ENCODE measurements around the gene FZD4. TPM values are rescaled to one million over a fixed set of nuclear protein-coding genes. Genes with fewer than 3 reads are reported as not detected.

FZD4 gene
- total RNA-seq, 1 donor from 2014 or later = 6.6 TPM

DNA sequence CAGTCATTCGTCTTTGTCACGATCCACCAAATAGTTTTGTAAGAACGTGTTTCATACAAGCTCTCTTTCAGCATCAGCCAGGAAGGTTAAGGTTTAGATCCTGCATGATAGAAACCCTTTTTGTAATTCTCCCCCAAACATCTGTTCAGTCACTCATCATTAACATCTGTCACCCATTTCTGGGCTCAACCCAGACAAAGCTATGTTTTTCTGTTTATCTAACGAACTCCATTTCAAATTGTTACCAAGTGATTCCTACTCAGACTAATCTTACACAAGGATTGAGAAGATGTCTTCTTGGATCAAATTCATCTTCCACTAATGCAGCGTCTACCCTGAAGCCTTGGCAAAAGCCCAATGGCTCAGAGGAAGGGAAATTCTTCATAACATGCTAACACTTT, 58.8 kb downstream of the FZD4 start:
- TF ChIP-seq, protein P1, sequence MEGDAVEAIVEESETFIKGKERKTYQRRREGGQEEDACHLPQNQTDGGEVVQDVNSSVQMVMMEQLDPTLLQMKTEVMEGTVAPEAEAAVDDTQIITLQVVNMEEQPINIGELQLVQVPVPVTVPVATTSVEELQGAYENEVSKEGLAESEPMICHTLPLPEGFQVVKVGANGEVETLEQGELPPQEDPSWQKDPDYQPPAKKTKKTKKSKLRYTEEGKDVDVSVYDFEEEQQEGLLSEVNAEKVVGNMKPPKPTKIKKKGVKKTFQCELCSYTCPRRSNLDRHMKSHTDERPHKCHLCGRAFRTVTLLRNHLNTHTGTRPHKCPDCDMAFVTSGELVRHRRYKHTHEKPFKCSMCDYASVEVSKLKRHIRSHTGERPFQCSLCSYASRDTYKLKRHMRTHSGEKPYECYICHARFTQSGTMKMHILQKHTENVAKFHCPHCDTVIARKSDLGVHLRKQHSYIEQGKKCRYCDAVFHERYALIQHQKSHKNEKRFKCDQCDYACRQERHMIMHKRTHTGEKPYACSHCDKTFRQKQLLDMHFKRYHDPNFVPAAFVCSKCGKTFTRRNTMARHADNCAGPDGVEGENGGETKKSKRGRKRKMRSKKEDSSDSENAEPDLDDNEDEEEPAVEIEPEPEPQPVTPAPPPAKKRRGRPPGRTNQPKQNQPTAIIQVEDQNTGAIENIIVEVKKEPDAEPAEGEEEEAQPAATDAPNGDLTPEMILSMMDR (IDR thresholded peaks at IDR 0.05) = no peak
- Mint-ChIP-seq H3K4me3 (ENCODE audit: unreplicated experiment) (peak overlapping the region; percentile 9), H3K4me1 (ENCODE audit: low read depth) (peaks cover 21% of the 10 kb centered on the region), H3K27me3 (ENCODE audit: low read depth) (no peaks in the 10 kb centered on the region), H3K27ac (ENCODE audit: unreplicated experiment) (peak overlapping the region; percentile 65), H3K36me3 (ENCODE audit: low read depth) (peaks cover 2% of the 10 kb centered on the region), H3K9me3 (ENCODE audit: low read depth) (no peaks in the 10 kb centered on the region)
- DNase-seq (ENCODE audit: low spot score) = no peak

Other genes starting within 250 kb of the FZD4 start
- gene PRSS23, start 154.9 kb downstream of the FZD4 start, total RNA-seq = 464 to 742 TPM (median 737 TPM) in 3 replicates
- 13.3 to 22.9 TPM (median 16.8 TPM) in 3 replicates for gene TMEM135, start 82.5 kb upstream of the FZD4 start, total RNA-seq